ENCODE data around the gene DHRS1.

- TF ChIP-seq ELF1 (IDR thresholded peaks at IDR 0.05; ENCODE audit: borderline replicate concordance, low read depth) (no peak), POLR2A (IDR thresholded peaks at IDR 0.05; ENCODE audit: borderline replicate concordance, extremely low read depth, insufficient read depth, insufficient read length) (no peak), REST (IDR thresholded peaks at IDR 0.05; ENCODE audit: low read depth) (no peak), EZH2phosphoT487 (IDR thresholded peaks at IDR 0.05; ENCODE audit: borderline replicate concordance) (no peak), POLR2AphosphoS5 (IDR thresholded peaks at IDR 0.05; ENCODE audit: low read depth, low read length) (no peak), EZH2 (IDR thresholded peaks at IDR 0.05) (no peak), TCF7L2 (IDR thresholded peaks at IDR 0.05; ENCODE audit: borderline replicate concordance, extremely low read depth, insufficient read depth, insufficient read length) (no peak), ATF3 (IDR thresholded peaks at IDR 0.05) (no peak), SIN3A (IDR thresholded peaks at IDR 0.05; ENCODE audit: low read depth) (no peak), RAD21 (IDR thresholded peaks at IDR 0.05; ENCODE audit: low read depth) (no peak)
- TF ChIP-seq, protein P1, sequence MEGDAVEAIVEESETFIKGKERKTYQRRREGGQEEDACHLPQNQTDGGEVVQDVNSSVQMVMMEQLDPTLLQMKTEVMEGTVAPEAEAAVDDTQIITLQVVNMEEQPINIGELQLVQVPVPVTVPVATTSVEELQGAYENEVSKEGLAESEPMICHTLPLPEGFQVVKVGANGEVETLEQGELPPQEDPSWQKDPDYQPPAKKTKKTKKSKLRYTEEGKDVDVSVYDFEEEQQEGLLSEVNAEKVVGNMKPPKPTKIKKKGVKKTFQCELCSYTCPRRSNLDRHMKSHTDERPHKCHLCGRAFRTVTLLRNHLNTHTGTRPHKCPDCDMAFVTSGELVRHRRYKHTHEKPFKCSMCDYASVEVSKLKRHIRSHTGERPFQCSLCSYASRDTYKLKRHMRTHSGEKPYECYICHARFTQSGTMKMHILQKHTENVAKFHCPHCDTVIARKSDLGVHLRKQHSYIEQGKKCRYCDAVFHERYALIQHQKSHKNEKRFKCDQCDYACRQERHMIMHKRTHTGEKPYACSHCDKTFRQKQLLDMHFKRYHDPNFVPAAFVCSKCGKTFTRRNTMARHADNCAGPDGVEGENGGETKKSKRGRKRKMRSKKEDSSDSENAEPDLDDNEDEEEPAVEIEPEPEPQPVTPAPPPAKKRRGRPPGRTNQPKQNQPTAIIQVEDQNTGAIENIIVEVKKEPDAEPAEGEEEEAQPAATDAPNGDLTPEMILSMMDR (IDR thresholded peaks at IDR 0.05 in 2 of 3, conservative IDR thresholded peaks at IDR 0.05 in 1 of 3; ENCODE audit: borderline replicate concordance in 1 of 3, insufficient read depth in 1 of 3, low read depth in 2 of 3, low read length in 2 of 3), result no peak
- TF ChIP-seq, protein P2, sequence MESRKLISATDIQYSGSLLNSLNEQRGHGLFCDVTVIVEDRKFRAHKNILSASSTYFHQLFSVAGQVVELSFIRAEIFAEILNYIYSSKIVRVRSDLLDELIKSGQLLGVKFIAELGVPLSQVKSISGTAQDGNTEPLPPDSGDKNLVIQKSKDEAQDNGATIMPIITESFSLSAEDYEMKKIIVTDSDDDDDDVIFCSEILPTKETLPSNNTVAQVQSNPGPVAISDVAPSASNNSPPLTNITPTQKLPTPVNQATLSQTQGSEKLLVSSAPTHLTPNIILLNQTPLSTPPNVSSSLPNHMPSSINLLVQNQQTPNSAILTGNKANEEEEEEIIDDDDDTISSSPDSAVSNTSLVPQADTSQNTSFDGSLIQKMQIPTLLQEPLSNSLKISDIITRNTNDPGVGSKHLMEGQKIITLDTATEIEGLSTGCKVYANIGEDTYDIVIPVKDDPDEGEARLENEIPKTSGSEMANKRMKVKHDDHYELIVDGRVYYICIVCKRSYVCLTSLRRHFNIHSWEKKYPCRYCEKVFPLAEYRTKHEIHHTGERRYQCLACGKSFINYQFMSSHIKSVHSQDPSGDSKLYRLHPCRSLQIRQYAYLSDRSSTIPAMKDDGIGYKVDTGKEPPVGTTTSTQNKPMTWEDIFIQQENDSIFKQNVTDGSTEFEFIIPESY (IDR thresholded peaks at IDR 0.05; ENCODE audit: extremely low read depth, insufficient replicate concordance, low read length), result no peak
- TF ChIP-seq, protein P3, sequence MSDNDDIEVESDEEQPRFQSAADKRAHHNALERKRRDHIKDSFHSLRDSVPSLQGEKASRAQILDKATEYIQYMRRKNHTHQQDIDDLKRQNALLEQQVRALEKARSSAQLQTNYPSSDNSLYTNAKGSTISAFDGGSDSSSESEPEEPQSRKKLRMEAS (IDR thresholded peaks at IDR 0.05), result no peak
Measured at GRCh38 chr14:24278424-24278823, 21.2 kb downstream of the DHRS1 start.

Measured in HCT116 (cell line).